Measurements from ENCODE around the gene SEMA4D.
A peak's percentile ranks its signal among the peaks of the same experiment; 100 is the strongest.
"Not testable (repeated sequence)": the region's sequence is repeated elsewhere in the genome, so short reads cannot be mapped to it uniquely, and the experiment has no call there.

SEMA4D gene

DNA sequence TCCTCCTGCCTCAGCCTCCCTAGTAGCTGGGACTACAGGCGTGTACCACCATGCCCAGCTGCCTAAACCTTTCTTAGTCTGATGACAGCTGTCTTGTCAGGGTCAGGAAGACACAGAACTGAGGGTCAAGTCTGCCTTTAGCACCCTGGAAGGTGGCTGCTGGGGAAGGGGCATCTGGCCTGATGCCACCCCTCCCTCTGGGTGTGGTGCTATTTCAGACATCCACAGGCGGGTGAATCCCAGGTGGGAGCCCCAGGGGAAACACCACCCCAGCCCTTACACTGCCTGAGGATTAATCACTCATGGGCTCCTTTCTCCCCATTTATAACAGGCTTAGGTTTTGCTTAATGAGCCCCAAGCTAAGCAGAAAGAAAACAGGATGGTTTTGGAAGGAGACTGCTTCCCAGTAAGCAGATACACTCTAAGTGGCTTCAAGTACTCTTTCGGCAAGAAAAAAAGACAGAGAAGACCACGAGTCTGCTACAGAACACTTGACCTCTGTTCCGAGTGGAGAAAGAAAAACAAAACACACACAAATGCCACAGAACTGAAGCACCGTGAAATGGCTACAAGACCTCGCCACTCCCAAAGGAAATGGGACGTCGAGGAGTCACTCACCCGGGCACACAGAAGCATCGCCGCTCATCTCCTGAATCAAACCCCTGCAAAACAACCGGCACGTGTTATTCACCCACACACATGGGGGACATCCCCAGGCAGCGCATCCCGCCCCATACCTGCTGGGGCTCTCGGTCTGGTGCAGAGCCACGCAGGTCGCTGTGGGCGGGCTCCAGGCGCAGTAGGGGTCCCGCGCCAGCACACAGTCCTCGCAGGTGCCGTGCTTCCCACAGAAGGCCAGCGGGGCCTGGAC lies 117.2 kb downstream of the SEMA4D start:
- no peak for DNase-seq

DNA sequence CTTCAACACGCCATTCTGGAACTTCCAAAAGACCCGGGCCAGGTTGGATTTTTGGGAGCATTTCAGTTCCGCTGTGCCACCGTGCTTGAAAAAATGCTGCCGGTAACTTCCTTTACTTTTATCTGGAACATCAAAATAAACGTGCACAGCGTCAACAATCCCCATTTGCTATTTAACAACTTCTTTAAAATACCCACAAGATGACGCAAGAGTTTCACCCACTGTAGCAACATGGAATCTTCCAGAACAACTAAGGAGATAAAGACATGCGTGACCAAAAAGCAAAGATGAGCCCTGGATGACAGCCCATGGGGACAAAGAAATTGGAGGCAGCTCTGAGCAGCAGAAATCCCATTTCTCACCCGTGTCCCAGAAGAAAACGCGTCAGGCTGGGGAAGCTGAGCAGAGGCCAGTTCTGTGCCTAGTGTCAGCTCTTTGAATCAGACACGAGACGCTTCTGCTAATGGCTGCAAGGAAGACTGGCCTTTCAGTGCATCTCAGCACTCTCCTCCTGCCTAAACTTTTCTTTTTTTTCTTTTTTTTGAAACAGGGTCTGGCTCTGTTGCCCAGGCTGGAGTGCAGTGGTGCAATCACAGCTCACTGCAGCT lies 118.3 kb downstream of the SEMA4D start:
- DNase-seq = no peak

- DNase-seq = no peak
Measured at GRCh38 chr9:89379031-89379430, 118.9 kb downstream of the SEMA4D start.

GRCh38 chr9:89378541-89378940 lies 119.4 kb downstream of the SEMA4D start:
- DNase-seq = no peak

GRCh38 chr9:89377411-89377810 lies 120.5 kb downstream of the SEMA4D start:
- no peak for DNase-seq

GRCh38 chr9:89376741-89377351 lies 121.1 kb downstream of the SEMA4D start:
- DNase-seq = no peak

DNA sequence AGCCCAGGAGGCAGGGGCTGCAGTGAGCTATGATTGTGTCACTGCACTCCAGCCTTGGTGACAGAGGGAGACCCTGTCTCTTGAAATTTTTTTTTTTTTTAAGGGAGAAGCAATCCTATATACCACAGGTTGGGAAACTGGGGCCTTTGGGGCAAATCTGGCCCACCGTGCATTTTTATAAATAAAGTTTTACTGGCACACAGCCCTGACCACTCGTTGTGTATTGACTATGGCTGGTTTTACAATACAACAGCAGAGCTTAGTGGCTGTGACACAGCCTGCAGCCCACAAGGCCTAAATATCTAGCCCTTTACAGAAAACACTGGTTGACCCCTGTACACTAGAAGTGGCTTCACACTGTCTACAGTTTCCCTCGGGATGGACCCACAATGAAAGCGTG lies 121.6 kb downstream of the SEMA4D start:
- DNase-seq = no peak

- peak; percentile 23 for DNase-seq
Measured at GRCh38 chr9:89375191-89375760, 122.6 kb downstream of the SEMA4D start.

DNA sequence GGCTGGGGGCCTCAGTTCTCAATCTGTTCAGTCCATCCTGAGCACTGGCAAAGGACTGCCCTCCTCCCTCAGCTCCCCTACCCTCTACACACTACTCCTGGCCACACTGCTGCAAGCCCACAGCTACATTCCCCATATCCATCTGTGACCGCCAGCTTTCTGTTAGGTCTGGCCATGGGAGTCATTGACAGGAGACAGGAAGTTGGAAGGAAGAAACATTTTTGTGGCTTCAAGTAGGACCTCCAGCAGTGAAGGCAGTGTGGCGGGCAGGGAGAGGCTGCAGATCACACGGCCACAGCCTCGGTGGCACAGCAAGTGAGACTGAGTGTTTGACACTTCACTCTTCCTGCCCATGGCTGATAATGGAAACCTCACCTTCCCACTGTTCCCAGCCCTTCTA lies 123.7 kb downstream of the SEMA4D start:
- no peak for DNase-seq

GRCh38 chr9:89372979-89373378 lies 124.9 kb downstream of the SEMA4D start:
- DNase-seq = no peak

GRCh38 chr9:89372230-89372816 lies 125.6 kb downstream of the SEMA4D start:
- peak; percentile 22 for DNase-seq

- DNase-seq = not testable (repeated sequence)
Measured at GRCh38 chr9:89371791-89372190, 126.1 kb downstream of the SEMA4D start.

DNA sequence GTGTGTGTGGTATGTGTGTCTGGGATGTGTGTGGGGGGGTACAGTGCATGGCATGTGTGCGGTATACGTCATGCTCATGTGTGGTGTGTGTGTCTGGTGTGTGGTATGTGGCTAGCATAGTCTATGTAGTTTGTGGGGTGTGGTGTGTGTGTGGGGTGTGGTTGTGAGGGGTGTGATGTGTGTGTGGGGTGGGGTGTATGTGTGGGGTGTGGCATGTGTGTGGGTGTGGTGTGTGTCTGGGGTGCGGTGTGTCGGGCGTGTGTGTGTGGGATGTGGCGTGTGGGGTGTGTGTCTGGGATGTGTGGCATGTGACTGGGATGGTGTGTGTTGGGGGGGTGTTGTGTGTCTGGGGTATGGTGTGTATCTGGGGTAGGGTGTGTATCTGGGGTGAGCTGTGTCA lies 127.3 kb downstream of the SEMA4D start:
- DNase-seq = no peak

GRCh38 chr9:89368978-89369377 lies 128.9 kb downstream of the SEMA4D start:
- no peak for DNase-seq

GRCh38 chr9:89368550-89368949 lies 129.4 kb downstream of the SEMA4D start:
- no peak for DNase-seq

- no peak for DNase-seq
Measured at GRCh38 chr9:89367726-89368437, 130.0 kb downstream of the SEMA4D start.

- DNase-seq = no peak
Measured at GRCh38 chr9:89367281-89367680, 130.6 kb downstream of the SEMA4D start.

DNA sequence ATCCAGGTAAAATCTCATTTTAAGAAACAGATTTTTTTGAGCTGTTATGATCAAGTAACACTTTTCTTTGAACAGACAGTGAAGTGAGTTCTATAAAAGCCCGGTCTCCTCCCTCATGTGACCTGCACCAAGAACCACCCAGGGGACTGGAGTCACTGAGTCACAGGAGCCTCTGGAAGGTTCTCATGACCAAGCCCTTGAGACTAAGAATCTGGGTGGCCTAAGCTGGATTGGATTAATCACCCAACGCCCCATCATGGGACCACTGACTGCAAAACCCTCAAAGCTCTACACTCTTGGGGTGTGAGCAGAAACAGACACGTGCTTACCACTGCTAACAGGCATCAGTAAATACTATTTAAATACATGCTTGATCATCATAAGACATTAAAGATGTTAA lies 131.2 kb downstream of the SEMA4D start:
- DNase-seq = no peak

DNA sequence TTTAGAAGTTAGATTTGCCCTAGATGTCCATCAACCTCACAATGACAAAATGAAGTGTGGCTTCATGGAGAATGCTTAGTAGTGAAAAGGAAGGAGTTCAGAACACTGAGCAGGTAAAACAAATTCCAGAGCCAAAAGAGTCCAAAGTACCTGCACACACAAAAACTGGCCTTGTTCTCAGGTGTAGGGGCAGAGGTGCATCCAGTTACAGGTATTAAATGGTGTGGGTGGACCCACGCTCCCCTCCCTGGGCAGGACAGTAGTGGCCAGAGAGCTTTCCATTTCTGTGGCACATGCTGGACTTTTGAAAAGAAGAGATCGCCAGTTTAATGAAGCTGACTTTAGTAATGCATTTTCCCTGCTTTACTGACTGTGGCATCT lies 132.4 kb downstream of the SEMA4D start:
- no peak for DNase-seq

DNA sequence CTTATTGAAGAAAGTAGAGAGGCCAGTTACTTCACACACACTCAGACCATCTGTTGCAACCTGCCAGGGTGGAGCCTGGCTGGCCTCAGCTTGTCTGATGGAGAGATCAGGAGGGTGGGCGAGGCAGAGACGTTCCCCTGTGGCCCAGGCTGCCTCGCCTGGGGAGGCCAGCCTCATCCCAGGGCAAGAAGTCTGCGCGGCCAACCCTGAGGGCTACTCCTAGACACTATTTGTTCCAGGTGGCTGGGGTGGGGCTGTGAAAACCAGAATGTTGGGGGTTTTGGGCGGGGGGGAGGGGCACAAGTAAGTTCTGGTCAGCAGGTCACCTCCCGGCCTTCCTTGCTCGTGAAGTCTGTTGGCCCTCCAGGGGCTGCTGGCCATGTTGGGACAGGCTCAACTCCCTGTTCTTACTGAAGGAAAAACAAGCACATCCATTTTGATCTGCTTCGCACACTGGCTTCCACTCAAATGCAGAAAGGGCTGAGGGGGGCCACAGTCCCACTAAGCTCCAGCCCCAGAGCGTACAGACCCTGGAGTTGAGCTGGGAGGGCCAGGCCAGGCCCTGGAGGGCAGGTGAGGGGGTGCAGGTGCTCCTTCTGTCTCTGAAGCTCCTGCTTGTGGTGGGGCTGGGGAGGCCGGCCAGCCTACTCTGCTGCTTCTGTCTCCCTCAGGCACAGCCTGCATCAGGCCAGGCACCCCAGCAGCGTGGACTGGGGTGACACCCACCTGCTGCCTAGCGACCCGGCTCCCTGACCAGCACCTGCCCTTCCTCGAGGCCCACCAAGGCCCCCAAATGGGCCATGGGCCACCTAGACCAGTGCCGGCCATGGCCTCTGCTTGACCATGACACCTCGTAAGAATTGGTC lies 133.0 kb downstream of the SEMA4D start:
- no peak for DNase-seq

- DNase-seq = no peak
Measured at GRCh38 chr9:89363921-89364665, 133.8 kb downstream of the SEMA4D start.

Data from activated naive CD4-positive, alpha-beta T cell treated with Interleukin-2 at 50 U/mL for 16 hours (primary cell).